CMK (cell line): ENCODE measurements around the gene VPS13A.
"Not testable (repeated sequence)": the region's sequence is repeated elsewhere in the genome, so short reads cannot be mapped to it uniquely, and the experiment has no call there.

Experiments used
- DNase-seq: peaks from one replicate; pipeline ENCODE4 v3.0.0-alpha.2; 2010; ENCODE audit warnings: low read depth

VPS13A gene

DNA sequence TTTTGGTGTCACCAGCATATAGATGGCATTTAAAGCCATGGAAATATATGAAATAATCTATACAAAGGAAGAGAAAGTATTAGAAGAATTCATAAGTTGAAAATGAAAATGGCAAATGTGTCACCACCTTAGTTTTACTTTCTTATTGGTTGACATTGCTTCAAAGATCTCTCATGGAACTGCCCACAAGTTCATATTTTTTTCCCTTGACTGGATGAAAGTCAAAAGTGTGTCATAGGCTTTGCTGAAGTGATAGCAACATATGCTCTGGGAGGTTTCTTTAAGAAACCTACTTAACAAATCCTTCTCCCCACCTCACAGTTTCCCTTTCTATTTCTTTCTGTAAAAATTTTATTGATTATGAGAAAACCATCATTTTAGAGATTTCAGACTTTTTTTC lies 127.2 kb downstream of the VPS13A start:
- no peak for DNase-seq

DNA sequence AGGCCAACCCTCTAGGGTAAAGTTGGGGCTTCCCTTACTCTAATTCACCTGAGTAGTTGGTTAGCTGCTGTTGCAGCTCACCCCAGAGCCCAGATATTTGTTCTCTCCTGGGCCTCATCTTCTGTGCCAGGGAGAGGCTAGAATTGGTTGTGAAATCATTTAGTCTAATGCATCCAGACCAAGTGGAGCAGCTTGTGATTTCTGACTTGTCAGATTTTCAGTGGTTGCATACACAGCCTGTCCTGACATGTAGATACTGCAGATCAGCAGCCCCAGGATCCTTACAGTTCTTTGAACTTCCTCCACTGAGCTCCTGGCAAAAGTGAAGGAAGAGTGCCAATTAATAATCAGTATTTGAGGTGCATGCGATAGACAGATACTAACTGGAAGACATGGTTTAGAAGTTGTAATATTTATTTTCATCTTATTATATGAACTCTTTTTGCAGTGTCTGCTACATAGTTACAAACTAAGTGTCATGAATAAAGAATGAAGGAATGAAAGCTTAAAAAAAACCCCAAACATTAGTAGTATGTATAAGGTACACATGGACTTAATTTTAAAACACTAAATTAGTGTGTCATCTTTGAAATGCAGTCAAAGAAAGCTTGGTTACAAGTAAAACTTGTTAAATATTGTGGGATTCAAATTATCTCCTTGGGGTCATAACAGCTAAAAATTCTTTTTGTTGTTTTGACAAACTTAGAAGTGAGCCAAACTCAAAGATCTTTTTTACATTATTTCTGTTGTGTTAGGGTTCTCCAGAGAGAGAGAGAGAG lies 128.5 kb downstream of the VPS13A start:
- DNase-seq = no peak

DNA sequence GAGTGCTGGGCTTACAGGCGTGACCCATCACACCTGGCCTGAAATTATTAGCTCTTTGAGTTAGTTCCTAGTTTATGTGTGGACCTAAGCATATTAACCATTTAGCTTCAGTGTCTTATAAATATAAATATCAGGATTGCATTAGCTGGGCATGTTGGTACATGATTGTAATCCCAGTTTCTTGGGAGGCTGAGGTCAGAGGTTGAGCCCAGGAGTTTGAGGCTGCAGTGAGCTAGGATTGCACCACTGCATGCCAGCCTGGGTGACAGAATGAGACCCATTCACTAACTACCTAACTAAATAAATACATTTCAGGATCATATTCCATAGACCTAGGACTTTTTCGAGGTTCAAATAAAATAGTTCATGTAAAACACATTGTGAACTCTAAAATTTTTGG lies 129.8 kb downstream of the VPS13A start:
- DNase-seq = no peak

DNA sequence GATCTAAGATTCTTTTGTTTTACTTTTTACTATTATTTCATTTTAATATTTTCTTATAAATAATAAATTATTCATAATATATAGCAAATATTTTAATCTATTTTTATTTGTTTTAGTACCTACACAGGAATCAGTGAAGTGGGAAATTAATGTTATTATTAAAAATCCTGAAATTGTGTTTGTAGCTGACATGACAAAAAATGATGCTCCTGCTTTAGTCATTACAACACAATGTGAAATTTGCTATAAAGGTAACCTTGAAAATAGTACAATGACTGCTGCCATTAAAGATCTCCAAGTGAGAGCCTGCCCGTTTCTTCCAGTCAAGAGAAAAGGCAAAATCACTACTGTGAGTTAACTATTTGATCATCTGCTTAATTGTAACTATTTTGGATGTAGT lies 138.7 kb downstream of the VPS13A start:
- no peak for DNase-seq

DNA sequence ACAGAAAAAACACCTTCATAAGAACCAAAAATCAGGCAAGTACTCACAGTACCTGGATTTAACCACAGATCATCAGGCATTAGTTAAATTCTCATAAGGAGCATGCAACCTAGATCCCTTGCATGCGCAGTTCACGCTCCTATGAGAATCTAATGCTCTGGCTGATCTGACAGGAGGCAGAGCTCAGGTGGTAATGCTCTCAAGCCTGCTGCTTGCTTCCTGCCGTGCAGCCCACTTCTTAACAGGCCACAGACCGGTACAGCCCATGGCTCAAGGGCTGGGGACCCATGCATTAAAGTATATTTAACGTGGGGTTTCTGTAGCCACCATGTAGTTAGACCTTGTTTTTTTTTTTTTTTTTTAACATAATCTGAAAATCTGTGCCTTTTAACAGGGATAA lies 147.7 kb downstream of the VPS13A start:
- no peak for DNase-seq

DNA sequence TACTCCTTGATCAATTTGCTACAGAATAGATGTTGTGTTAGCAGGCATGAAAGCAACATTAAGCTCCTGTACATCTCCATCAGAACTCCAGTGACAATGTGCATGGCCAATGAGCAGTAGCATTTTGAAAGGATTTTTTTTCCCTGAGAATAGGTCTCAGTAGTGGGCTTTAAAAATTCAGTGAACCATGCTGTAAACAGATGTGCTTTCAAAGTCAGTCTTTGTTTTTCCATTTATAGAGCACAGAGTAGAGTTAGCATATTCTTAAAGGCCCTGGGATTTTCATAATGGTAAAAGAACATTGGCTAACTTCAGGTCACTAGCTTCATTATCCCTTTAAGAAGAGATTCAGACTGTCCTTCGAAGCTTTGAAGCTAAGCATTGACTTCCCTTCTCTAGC lies 150.8 kb downstream of the VPS13A start:
- no peak for DNase-seq

DNA sequence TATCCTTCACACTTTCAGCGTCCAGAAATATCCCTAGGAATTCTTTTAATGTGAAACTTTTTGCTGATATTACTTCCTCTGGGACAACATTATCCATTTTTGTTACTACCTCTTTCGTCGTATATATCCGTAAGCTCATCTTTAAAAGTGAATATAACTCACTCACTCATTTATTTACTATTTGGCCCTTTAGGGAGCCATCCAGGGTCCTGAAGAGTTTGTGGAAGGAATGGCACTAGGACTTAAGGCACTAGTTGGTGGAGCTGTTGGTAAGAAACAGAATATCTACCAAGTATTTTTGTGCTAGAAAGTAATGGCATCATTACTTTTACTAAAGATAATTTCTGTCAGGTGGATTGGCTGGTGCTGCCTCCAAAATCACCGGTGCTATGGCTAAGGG lies 192.7 kb downstream of the VPS13A start:
- DNase-seq = no peak

DNA sequence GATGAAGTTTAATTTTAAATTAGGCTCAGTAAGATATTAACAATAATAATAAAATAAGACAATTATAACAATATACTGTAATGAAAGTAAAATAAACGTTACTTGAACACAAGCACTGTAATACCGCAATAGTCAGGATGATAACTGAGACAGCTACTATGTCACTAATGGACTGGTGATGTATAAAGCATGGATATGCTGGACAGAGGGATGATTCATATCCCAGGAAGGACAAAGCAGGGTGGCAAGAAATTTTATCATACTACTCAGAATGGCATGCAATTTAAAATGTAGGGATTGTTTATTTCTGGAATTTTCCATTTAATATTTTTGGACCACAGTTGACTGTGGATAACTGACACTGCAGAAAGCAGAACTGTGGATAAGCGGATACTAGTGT lies 196.9 kb downstream of the VPS13A start:
- no peak for DNase-seq

DNA sequence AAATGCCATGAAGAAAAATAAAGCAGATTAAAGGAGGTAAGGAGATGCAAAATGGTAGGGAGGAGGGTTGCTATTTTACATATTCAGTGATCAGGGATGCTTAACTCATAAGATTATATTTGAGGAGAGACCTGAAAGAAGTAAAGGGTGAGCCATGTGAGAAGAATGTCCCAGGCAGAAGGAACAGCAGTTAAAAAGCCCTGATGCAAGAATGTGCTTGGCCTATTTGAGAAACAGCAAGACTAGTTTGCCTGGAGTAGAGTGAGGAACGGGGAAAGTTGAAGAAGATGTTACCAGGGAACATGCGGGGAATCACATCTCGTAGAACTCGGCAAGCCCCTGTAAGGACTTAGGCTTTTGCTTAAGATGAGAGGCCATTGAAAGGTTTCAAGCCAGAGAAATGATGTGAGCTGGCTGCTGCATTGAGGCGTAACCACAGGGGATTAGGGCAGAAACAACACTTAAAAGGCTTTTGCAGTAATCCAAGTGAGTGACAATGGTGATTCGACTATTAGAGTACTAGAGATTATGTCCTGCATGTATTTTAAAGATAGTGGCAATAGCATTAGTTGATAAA lies 198.7 kb downstream of the VPS13A start:
- DNase-seq = no peak

DNA sequence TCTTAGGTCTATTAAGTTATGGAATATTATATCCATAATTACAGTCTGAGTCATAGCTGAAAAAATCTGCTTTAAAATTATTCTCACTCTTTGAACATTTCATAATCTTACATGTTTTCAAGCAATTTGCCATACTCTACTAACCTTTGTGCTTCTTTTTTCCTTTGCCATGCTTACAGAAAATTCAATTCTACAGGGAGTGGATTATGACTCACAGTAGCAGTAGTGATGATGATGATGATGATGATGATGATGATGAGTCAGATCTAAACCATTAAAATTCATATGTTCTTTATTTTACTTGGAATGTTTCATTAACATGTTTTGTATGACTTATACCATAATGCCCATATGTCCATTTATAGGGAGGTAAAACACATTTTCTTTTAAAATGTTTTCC lies 207.1 kb downstream of the VPS13A start:
- no peak for DNase-seq

DNA sequence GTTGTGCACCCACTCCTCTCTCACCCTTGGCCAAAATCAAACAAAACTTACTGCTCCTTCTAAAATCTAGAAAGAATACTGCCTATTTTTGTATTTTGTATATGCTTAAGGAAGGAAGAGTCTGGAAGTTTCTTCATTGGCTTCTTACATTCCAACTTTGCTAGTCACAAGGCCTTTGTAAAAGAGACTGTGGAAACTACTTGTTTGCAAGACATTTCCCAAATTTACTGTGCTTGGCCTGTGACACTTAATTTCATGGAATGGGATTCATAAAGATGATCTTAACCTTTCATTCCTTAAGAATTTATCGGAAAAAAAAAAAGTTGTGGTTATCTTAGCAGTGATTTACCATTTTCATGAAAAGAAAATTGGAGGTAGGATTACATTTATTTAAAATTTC lies 208.9 kb downstream of the VPS13A start:
- no peak for DNase-seq

DNA sequence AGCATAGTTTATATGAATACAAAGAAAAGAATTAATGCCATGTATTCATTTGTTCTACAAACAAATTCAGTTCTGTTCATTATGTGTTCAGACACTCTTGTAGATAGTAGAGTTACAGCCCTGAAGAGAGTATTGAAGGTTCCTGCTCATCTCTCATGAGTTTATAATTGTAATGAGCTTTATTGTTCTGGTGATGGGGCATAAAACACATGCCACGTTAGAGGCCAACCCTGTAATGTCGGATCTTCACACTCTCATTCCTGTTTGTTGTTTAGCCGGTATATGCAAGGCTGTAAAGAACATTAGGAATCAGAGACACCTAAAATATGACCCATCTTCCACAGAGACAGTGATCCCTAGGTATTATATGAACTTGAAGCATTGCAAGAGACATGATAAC lies 214.5 kb downstream of the VPS13A start:
- DNase-seq = no peak

DNA sequence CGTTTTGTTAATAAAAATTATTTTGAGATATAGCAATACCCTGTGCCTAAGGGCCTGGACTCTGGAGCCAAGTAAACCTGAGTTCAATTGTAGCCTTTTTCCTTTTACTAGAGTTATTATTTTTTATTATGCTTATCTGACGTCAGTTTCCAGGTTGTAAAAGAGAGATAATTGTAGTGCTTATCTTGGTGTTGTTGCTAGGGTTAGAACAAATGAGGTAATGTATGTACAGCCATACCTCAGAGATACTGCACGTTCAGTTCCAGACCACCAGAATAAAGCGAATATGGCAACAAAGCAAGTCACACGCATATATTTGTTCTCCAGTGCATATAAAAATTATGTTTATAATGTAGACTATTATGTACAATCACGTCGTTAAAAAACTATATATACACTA lies 215.0 kb downstream of the VPS13A start:
- no peak for DNase-seq

DNA sequence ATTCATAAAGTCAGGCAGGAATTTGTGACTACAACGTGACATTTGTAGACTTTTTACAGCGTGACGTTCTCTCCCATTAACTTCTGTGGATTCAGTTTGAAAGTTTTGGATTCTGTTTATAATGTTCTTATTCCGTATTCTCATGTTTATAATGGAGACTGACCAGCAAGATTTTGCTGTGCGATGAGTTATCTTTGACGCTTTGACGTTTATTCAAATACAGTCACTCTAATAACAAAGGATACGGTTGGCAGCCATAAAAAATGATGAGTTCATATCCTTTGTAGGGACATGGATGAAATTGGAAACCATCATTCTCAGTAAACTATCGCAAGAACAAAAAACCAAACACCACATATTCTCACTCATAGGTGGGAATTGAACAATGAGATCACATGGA lies 221.2 kb downstream of the VPS13A start:
- DNase-seq = not testable (repeated sequence)

DNA sequence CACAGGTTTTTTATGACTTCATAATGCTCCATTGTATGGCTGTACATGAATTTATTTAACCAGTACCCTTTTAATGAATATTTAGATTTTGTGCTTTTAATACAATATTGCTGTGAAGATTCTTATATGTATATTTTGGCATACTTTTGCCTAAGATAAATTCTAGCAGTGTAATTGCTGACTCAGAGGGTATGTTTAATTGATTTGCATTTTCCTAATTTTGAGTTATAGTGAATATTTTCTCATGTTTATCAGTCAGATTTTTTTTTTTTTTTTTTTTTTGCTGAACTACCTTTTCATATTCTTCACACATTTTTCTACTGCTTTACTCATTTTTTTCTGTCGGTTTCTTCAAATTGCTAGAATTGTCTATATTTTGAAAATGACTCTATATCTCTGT lies 222.6 kb downstream of the VPS13A start:
- no peak for DNase-seq

DNA sequence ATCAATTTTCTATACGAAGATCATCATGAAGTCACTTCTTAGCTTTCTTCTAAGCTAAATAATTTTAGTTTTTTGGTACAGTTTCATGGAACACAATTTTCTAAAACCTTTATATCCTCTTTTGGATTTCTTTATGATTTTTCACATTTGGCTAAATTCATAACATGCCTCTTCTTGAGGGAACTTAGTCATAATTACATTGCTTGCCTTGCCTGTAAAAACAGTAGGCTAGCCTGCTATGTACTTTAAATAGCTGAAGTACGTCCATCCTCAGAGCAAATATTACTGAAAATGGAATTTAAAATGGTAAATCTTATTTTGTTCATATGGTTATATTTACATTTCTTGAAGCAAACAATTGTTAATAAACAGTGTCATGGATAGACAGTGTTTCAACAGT lies 225.0 kb downstream of the VPS13A start:
- DNase-seq = no peak

DNA sequence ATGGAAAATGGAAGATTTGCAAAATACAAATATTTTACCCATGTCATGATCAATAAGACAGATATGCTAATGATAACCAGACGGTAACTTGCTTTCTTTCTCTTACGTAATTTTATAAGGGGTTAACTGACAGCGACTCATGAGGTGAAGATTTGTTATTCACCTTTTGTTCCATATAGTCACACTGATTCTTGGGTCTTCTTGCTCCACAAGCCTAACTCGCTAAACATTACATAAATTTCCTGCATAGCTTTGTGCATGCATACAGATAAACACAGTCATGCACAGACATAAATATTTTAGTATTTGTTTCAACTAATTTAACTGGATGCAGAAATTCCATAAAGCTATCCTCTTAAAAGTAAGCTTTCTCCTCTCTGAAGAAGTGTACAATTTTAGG lies 225.9 kb downstream of the VPS13A start:
- DNase-seq = no peak

DNA sequence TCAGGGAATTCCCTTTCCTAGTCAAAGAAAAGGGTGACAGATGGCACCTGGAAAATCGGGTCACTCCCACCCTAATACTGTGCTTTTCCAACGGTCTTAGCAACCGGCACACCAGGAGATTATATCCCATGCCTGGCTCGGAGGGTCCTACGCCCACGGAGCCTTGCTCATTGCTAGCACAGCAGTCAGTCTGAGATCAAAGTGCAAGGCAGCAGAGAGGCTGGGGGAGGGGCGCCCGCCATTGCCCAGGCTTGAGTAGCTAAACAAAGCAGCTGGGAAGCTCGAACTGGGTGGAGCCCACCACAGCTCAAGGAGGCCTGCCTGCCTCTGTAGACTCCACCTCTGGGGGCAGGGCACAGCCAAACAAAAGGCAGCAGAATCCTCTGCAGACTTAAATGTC lies 231.2 kb downstream of the VPS13A start:
- DNase-seq = not testable (repeated sequence)

DNA sequence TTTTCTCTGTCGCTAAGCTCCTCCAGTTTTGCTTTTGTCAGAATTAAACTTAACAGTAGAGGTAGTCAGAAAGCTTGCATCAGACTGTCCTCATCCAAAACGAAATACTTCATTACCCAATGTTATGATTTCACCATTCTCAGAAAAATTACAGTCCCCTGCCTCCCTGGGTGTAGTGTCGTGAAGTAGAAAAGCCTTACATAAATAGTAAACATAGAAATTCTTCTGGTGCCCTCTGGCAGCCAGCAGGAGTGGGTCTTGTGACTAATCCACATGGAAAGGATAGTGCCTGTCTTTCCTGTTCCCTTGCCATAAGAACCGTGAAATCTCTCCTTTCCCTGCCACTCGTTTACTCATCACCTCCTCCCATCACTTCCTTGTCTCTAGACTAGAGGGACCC lies 240.2 kb downstream of the VPS13A start:
- DNase-seq = no peak

DNA sequence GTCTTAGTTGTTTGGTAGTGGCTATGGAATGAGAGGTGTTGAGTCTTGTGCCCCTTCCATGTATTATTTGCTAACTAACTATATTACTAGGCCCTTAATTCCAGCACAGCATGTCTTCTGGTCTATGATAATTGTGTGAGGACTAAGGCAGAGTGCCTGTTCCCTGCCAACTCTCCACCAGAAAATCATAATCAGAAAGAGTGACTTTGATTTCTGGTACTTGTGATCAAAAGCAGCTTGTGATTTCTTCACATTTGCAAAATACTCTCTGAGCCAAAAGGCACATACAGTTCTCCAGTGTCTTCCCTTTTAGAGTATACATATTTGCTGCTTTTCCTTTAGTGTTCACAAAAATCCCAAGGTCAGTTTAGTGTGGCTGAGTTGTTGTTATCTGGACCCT lies 240.9 kb downstream of the VPS13A start:
- no peak for DNase-seq

DNA sequence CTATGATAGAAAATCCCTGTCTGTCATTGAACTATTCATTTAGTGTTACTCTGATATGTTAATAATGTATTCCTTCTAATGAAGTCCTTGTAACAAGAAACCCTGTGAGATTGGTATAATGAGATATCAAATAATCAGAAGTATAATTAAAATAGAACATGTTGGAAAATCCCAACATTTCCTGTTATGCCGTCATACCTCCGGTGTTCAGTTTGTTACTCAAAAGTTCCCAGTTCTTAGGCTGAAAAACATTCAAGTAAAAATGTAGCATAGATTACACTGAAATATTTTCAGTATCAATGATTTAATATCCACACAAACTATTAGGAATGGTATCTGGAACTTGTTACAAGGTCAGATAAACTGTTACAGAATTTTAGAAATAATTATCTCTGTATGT lies 243.3 kb downstream of the VPS13A start:
- DNase-seq = no peak

DNA sequence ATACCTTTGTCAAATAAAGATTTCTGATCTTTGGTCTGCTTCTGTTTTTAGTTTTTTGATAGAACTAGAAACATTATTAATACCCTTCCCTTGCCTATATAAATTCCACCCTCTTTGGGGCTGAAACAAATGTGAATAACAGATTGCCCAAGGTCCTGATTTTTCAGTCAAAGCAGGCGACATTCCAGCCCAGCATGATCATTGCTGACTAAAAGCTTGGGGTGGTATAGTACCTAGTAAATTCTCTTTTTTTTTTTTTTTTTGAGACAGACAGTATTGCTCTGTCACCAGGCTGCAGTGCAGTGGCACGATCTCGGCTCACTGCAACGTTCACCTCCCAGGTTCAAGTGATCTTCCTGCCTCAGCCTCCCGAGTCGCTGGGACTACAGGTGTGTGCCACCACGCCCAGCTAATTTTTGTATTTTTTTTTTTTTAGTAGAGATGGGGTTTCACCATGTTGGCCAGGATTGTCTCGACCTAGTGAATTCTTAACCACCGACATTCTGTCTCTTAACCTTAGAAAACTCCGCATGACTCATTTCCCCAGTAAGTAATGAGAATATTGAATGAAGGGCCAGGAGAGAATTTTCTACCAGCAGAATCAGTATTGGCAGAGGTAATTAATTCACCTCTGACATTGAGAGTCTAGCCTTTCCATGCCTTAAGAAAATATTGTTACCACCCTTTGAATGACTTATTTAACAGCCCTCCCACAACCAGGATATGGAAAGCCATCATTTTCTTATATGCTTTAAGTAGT lies 244.4 kb downstream of the VPS13A start:
- DNase-seq = no peak

DNA sequence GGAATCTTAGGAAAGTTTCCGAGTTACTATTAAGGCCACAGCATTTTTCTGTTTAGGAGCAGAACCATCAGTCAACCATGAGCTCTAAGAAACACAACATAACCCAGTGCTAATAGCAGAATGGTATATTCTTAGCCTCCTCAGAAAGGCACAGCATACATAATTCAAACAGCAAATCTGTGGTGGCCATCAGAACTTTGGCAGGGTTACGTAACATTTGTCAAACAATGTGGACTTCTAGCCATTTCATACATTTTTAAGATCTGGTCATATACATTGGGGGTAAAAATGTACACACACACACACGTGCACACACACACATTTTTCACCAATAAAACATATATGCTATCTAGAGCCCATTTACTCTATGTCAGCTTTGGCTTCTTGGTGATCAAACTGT lies 245.6 kb downstream of the VPS13A start:
- DNase-seq = no peak
